NCI-H748 treated with DMSO at 0.1 percent for 48 hours (cell line): ENCODE results near the gene PEPD.

Source experiments
- DNase-seq: peaks from one replicate; lab custom pipeline; 2025; lab: John Stamatoyannopoulos, UW

The PEPD gene

GRCh38 chr19:33458171-33458633 lies 63.4 kb downstream of the PEPD start:
- no peak for DNase-seq

- no peak for DNase-seq
Measured at GRCh38 chr19:33456845-33457220, 64.8 kb downstream of the PEPD start.

GRCh38 chr19:33456076-33456844 lies 65.3 kb downstream of the PEPD start:
- DNase-seq = no peak

GRCh38 chr19:33453265-33453664 lies 68.3 kb downstream of the PEPD start:
- no peak for DNase-seq

GRCh38 chr19:33450689-33451088 lies 70.9 kb downstream of the PEPD start:
- DNase-seq = no peak

- DNase-seq = no peak
Measured at GRCh38 chr19:33449799-33450198, 71.8 kb downstream of the PEPD start.

GRCh38 chr19:33448159-33448516 lies 73.5 kb downstream of the PEPD start:
- no peak for DNase-seq

GRCh38 chr19:33447336-33448158 lies 74.0 kb downstream of the PEPD start:
- DNase-seq = no peak

- DNase-seq = no peak
Measured at GRCh38 chr19:33446330-33447293, 75.0 kb downstream of the PEPD start.

GRCh38 chr19:33445442-33446329 lies 75.9 kb downstream of the PEPD start:
- no peak for DNase-seq

GRCh38 chr19:33444562-33445441 lies 76.8 kb downstream of the PEPD start:
- DNase-seq = no peak

GRCh38 chr19:33443638-33444561 lies 77.7 kb downstream of the PEPD start:
- DNase-seq = no peak

GRCh38 chr19:33442706-33443105 lies 78.9 kb downstream of the PEPD start:
- DNase-seq = no peak

GRCh38 chr19:33441828-33442227 lies 79.8 kb downstream of the PEPD start:
- DNase-seq = no peak

GRCh38 chr19:33441277-33441699 lies 80.3 kb downstream of the PEPD start:
- no peak for DNase-seq

- no peak for DNase-seq
Measured at GRCh38 chr19:33440682-33441081, 80.9 kb downstream of the PEPD start.

- no peak for DNase-seq
Measured at GRCh38 chr19:33440241-33440640, 81.3 kb downstream of the PEPD start.

- DNase-seq = no peak
Measured at GRCh38 chr19:33438987-33439781, 82.4 kb downstream of the PEPD start.
